Measurements from ENCODE around the gene SLC39A1. TPM values are rescaled to one million over a fixed set of nuclear protein-coding genes. Genes with fewer than 3 reads are reported as not detected.

SLC39A1 gene
- total and polyA plus RNA-seq, 9 of the 15 experiments (the other 6 are each of a cell fraction or from before 2014, with no cell fraction given), result 9.9 to 81.1 (median 62.7) TPM

DNA sequence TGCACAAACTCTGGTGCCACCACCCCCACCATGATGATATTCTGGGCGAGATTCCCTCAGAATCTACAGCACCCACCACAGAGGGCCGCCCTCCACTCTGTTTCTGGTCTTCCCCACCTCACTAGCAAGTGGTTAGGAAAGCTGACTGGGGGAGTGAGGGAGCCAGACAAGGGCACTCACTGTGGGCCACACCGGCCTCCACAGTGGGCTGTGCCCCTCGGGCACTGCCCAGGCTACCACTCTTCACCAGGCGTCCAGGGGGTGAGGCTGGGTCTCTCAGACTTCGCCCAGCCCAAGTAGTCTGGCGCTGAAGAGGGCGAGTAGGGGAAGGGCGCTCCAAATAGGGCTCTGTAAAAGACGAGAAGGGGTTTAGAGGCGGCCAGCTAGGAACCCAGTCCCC lies 29.4 kb downstream of the SLC39A1 start (continued):
- TF ChIP-seq, protein P1, sequence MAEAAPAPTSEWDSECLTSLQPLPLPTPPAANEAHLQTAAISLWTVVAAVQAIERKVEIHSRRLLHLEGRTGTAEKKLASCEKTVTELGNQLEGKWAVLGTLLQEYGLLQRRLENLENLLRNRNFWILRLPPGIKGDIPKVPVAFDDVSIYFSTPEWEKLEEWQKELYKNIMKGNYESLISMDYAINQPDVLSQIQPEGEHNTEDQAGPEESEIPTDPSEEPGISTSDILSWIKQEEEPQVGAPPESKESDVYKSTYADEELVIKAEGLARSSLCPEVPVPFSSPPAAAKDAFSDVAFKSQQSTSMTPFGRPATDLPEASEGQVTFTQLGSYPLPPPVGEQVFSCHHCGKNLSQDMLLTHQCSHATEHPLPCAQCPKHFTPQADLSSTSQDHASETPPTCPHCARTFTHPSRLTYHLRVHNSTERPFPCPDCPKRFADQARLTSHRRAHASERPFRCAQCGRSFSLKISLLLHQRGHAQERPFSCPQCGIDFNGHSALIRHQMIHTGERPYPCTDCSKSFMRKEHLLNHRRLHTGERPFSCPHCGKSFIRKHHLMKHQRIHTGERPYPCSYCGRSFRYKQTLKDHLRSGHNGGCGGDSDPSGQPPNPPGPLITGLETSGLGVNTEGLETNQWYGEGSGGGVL (CRISPR knock-in tag; IDR thresholded peaks at IDR 0.05), result no peak

DNA sequence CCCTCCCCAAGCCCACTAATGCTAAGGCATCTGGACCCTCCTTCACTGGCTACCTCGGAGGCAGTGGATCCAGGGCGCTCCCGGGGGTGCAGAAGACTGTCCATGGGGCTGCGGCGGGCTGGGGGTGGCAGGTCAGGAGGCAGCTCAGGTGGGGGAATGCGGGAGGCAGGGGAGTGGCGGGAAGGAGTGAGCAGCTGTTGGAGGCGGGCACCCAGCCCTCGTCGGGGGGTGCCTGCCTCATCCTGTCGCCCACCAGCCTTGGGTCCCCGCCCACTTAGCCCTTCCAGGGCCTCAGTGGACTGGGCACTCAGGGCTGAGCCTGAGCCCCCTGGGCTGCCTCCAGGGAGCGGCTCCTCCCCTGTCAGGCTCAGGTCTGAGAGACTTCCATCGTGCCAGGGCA lies 29.9 kb downstream of the SLC39A1 start:
- no peak overlapping the region for H3K4me2 ChIP-seq (ENCODE audit: insufficient read depth, low read length)
- H3K4me1 ChIP-seq (replicated peaks in 1 of 2; ENCODE audit: control insufficient read depth in 2 of 2, insufficient read depth in 2 of 2, low read length in 2 of 2), result no peaks in the 10 kb centered on the region
- ATAC-seq (no peak), FAIRE-seq (no peak), DNase-seq (ENCODE audit: extremely low read depth in 1 of 4, low spot score in 3 of 4) (no peak)
- H3K9ac ChIP-seq (ENCODE audit: insufficient read depth in 1 of 2, low read depth in 2 of 2, low read length in 2 of 2), result no peak overlapping the region; a peak in 1 of 4 replicates
- no peaks in the 10 kb centered on the region for H3K9me3 ChIP-seq (replicated peaks; ENCODE audit: control insufficient read depth, insufficient read depth, low read depth, low read length)
- POLR2A ChIA-PET, result interaction anchor here (0.7 to 1.7 kb wide), 2 partner anchors 10 to 44 kb away, joined by 4 to 5 read pairs; partner anchors contain the start of genes GATAD2B and JTB
- no peak overlapping the region for H3K27ac ChIP-seq (ENCODE audit: extremely low read depth, low read depth, low read length)
- no peaks in the 10 kb centered on the region for H3K27me3 ChIP-seq (ENCODE audit: control insufficient read depth in 2 of 2, insufficient read depth in 2 of 2, low read length in 2 of 2)
- no TSS peak for BruUV-seq (replicated peaks)
- 98% methylated on average over 9 of the region's 14 CpGs for WGBS (ENCODE audit: insufficient coverage, low coverage, missing lambda C conversion rate)
- in situ Hi-C loops (cut with MboI), result no loop called here
- no peaks in the 10 kb centered on the region for H4K20me1 ChIP-seq (replicated peaks; ENCODE audit: control insufficient read depth, insufficient read depth, low read length)
- no peaks in the 10 kb centered on the region for H3K9me1 ChIP-seq (ENCODE audit: control insufficient read depth, insufficient read depth, low read length)
- intact Hi-C loops (cut with micrococcal nuclease), result no loop called here
- H3K36me3 ChIP-seq (ENCODE audit: control insufficient read depth, insufficient read depth, low read length), result peaks cover 76% of the 10 kb centered on the region; the same call in 2 of the 3 replicates
- H3K79me2 ChIP-seq (ENCODE audit: control insufficient read depth, insufficient read depth, low read length), result no peaks in the 10 kb centered on the region
- H3K4me3 ChIP-seq, result no peak overlapping the region
- CTCF ChIA-PET (ENCODE audit: low intra/inter-chr PET ratio), result no interaction called here
- H2AFZ ChIP-seq (ENCODE audit: low read depth, low read length), result no peak overlapping the region
- TF ChIP-seq NFXL1 (CRISPR knock-in tag; IDR thresholded peaks at IDR 0.05) (no peak), TFAM (CRISPR knock-in tag; conservative IDR thresholded peaks at IDR 0.05) (no peak), NBN (IDR thresholded peaks at IDR 0.05; ENCODE audit: low read depth) (no peak), KLF10 (CRISPR knock-in tag; IDR thresholded peaks at IDR 0.05) (no peak), CBFA2T3 (IDR thresholded peaks at IDR 0.05) (no peak), TGIF2 (CRISPR knock-in tag; IDR thresholded peaks at IDR 0.05) (no peak), MEF2D (tag; conservative IDR thresholded peaks at IDR 0.05; ENCODE audit: low read depth) (no peak), RB1 (IDR thresholded peaks at IDR 0.05; ENCODE audit: low read depth) (no peak), RUNX1 (IDR thresholded peaks at IDR 0.05; ENCODE audit: low read depth) (no peak), KDM5B (IDR thresholded peaks at IDR 0.05; ENCODE audit: insufficient replicate concordance, low read depth, low read length) (no peak), ZNF165 (CRISPR knock-in tag; IDR thresholded peaks at IDR 0.05; ENCODE audit: borderline replicate concordance) (no peak), SMAD3 (CRISPR knock-in tag; conservative IDR thresholded peaks at IDR 0.05) (no peak), SP2 (IDR thresholded peaks at IDR 0.05; ENCODE audit: extremely low read depth, low read depth, low read length, poor library complexity, severe bottlenecking) (no peak)
- TF ChIP-seq, protein P2, sequence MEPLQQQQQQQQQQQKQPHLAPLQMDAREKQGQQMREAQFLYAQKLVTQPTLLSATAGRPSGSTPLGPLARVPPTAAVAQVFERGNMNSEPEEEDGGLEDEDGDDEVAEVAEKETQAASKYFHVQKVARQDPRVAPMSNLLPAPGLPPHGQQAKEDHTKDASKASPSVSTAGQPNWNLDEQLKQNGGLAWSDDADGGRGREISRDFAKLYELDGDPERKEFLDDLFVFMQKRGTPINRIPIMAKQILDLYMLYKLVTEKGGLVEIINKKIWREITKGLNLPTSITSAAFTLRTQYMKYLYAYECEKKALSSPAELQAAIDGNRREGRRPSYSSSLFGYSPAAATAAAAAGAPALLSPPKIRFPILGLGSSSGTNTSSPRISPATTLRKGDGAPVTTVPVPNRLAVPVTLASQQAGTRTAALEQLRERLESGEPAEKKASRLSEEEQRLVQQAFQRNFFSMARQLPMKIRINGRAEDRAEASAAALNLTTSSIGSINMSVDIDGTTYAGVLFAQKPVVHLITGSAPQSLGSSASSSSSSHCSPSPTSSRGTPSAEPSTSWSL (CRISPR knock-in tag; IDR thresholded peaks at IDR 0.05; ENCODE audit: borderline replicate concordance), result no peak
- TF ChIP-seq, protein P3, sequence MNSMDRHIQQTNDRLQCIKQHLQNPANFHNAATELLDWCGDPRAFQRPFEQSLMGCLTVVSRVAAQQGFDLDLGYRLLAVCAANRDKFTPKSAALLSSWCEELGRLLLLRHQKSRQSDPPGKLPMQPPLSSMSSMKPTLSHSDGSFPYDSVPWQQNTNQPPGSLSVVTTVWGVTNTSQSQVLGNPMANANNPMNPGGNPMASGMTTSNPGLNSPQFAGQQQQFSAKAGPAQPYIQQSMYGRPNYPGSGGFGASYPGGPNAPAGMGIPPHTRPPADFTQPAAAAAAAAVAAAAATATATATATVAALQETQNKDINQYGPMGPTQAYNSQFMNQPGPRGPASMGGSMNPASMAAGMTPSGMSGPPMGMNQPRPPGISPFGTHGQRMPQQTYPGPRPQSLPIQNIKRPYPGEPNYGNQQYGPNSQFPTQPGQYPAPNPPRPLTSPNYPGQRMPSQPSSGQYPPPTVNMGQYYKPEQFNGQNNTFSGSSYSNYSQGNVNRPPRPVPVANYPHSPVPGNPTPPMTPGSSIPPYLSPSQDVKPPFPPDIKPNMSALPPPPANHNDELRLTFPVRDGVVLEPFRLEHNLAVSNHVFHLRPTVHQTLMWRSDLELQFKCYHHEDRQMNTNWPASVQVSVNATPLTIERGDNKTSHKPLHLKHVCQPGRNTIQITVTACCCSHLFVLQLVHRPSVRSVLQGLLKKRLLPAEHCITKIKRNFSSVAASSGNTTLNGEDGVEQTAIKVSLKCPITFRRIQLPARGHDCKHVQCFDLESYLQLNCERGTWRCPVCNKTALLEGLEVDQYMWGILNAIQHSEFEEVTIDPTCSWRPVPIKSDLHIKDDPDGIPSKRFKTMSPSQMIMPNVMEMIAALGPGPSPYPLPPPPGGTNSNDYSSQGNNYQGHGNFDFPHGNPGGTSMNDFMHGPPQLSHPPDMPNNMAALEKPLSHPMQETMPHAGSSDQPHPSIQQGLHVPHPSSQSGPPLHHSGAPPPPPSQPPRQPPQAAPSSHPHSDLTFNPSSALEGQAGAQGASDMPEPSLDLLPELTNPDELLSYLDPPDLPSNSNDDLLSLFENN (IDR thresholded peaks at IDR 0.05; ENCODE audit: low read depth in 2 of 2, low read length in 2 of 2), result no peak
